ENCODE data around the gene ABCA12.

- TF ChIP-seq CTCF (IDR thresholded peaks at IDR 0.05; ENCODE audit: low read length) = no peak
- no peak for TF ChIP-seq EZH2 (optimal IDR thresholded peaks at IDR 0.05; ENCODE audit: low read depth, low read length)
- TF ChIP-seq EZH2phosphoT487 (IDR thresholded peaks at IDR 0.05; ENCODE audit: low read length) = no peak
These were observed 118.8 kb downstream of the ABCA12 start for GRCh38 chr2:215019521-215020145.

Data from MM.1S (cell line).